GM19468 (cell line): ENCODE data around the gene ERP27.

Source experiments
- ATAC-seq: cut with Tn5 transposase; IDR thresholded peaks from one replicate; pipeline ENCODE4 v1.9.1; 2021; ENCODE audit warnings: mild to moderate bottlenecking, moderate library complexity, moderate number of reproducible peaks; ENCODE audit not compliant: unreplicated experiment; ENCODE audit errors: extremely low read depth

The ERP27 gene

DNA sequence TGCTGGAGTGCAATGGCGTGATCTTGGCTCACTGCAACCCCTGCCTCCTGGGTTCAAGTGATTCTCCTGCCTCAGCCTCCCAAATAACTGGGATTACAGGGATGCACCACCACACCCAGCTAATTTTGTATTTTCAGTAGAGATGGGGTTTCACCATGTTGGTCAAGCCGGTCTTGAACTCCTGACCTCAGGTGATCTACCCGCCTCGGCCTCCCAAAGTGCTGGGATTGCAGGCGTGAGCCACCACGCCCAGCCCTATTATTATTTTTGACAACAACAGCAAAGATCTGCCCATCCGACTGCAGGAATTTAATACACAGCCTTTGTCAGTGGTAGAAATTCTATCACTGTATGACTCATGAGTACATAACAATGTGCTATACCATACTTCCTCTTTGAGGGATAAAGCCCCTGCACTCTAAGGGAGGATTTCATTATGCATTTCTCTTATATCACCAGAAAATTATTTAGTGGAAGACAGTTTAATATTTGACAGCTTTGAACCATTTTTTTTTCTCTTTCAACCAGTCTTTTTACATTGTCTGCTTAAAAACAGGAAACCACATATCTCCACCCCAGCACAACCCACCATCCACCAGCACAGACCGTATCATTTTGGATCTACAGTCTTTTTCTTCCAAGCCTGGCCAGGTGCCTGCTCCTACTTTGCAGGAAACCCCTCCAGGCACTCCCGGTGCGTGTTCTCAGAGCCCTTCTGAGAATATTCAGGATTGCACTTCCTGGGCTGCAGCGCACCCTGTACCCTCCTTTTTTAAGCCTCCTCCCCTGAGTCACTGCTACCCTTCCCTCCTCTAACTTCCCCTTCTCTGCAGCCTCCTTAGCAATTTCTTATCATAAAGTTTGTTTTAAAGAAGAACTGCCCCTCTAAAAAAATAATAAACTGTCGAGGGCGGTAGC, 22.5 kb upstream of the ERP27 start:
- peak; percentile 14 for ATAC-seq

- ATAC-seq = no peak
Measured at GRCh38 chr12:14959916-14960496, 21.7 kb upstream of the ERP27 start.

DNA sequence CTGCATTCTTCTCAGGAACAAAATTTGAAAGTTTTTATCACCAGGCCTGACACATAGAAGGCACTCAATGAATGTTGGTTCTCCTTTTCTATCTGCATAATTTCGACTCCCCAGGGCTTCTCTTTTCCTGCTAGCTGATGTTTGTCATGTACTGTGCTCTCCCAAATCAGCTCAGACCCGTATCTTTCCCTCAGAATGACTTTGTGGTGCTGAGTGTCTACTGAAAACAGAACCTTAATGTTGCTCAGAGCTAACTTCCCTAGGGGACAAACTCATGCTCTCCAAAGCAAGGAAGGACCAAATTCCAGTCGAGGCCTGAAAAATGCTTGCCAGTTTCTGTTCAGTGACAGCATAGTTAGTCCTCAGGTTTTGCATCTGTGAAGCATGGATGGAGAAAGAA, 21.1 kb upstream of the ERP27 start:
- ATAC-seq = no peak

DNA sequence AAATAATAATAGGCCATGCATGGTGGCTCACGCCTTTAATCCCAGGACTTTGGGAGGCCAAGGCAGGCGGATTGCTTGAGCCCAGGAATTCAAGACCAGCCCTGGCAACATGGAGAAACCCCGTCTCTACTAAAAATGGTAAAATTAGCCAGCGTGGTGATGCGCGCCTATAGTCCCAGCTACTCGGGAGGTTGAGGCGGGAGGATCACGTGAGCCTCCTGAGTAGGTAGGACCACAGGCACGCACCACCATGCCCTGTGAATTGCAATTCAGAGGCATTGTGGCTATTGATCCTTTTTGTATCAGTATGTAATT, 20.7 kb upstream of the ERP27 start:
- ATAC-seq = no peak

DNA sequence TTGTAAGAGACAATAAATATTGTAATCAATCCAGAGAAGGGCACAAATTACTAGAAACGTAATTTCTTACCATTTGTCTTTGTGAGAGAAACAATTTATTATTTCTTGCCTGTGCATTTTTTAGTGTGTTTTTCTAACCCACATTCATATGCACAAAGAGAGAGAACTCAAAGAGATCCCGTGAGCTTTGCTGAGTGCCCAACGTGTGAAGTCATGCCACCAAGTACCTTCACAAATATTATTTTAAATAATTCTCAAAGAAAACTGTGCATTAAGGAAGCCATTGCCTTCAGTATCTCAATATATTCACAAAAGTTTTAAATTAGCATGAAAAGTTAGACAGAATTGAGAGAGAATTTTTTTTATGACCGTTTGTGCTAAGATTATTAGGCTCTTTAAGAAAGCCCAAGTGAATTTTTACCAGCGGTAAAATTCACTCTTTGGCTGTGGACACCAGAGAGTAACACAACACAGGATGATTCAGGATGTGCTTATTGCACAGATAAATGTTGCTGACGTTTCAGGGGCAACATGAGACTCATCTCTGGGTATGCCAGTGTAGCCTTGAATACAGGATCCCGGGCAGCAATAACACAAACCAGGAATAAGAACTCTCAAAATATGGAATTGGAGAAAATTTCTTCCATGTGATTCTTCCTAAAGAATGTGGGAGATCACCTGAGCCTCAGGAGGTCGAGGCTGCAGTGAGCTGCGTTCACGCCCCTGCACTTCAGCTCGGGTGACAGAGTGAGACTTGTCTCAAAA, 20.2 kb upstream of the ERP27 start:
- no peak for ATAC-seq

GRCh38 chr12:14957551-14958168, 19.3 kb upstream of the ERP27 start:
- no peak for ATAC-seq

DNA sequence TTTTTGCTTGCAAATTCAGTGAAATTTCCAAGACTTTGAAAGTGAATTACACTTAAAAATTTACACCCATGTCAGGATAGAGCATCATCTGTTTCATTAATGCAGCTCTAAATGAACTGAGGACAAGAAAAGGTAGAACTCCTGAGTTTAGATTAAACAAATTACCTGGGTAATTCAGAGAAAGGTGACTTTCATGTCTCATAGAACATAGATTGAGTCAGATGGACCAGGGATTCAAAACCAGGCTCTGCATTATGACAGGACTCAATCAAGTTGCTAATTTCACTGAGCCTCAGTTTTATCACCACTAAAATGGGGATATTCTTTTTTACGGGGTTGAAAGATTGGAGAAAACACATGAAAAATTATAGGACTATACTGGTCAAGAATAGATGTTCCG, 18.6 kb upstream of the ERP27 start:
- ATAC-seq = no peak

- no peak for ATAC-seq
Measured at GRCh38 chr12:14956024-14956891, 17.9 kb upstream of the ERP27 start.

- ATAC-seq = no peak
Measured at GRCh38 chr12:14954269-14954668, 15.9 kb upstream of the ERP27 start.

- no peak for ATAC-seq
Measured at GRCh38 chr12:14953752-14954151, 15.4 kb upstream of the ERP27 start.

GRCh38 chr12:14952299-14952921, 14.1 kb upstream of the ERP27 start:
- ATAC-seq = peak; percentile 53

GRCh38 chr12:14951851-14952250, 13.5 kb upstream of the ERP27 start:
- no peak for ATAC-seq

- ATAC-seq = no peak
Measured at GRCh38 chr12:14950982-14951746, 12.8 kb upstream of the ERP27 start.

GRCh38 chr12:14950421-14950820, 12.1 kb upstream of the ERP27 start:
- ATAC-seq = no peak

GRCh38 chr12:14949631-14950030, 11.3 kb upstream of the ERP27 start:
- ATAC-seq = no peak

DNA sequence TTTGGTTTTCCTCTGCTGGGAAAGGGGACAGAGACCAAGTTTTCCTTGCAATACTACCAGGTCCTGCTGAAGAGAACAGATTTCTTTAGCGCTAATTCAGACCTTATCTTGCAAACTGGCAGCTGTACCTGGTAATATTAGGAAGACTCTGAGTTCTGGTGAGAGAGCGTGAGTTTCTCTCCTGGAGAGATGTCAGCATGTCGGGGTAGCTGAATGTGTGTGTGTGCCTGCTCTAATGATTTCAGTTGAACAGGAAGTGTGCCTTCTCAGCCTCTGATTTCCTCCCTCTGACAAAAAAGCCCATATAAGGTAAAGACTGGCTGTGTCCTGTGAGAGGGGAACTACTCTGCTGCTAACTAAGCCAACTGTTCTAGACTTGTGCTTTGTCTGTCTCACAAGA, 10.3 kb upstream of the ERP27 start:
- ATAC-seq = peak; percentile 91

DNA sequence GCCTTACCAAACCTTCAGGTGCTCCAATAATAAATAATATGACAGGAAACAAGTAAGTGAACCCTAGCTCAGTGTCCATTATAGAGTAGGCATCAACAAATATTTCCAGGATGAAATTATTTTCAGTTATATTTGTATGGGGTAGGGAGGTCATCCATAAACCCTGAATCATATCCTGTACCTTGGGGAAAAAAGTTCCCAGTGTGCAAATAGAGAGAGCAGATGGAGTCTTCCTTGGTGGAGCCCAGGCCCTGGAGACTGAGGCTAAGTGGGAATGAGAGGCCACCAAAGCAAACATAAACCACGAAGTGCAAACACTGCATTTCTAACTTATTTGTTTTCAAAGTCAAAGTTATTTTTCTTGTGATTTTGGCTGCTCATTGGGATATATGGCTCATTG, 8.5 kb upstream of the ERP27 start:
- ATAC-seq = no peak

- ATAC-seq = no peak
Measured at GRCh38 chr12:14946162-14946561, 7.8 kb upstream of the ERP27 start.
